Measurements from ENCODE around the gene HDLBP.

DNA sequence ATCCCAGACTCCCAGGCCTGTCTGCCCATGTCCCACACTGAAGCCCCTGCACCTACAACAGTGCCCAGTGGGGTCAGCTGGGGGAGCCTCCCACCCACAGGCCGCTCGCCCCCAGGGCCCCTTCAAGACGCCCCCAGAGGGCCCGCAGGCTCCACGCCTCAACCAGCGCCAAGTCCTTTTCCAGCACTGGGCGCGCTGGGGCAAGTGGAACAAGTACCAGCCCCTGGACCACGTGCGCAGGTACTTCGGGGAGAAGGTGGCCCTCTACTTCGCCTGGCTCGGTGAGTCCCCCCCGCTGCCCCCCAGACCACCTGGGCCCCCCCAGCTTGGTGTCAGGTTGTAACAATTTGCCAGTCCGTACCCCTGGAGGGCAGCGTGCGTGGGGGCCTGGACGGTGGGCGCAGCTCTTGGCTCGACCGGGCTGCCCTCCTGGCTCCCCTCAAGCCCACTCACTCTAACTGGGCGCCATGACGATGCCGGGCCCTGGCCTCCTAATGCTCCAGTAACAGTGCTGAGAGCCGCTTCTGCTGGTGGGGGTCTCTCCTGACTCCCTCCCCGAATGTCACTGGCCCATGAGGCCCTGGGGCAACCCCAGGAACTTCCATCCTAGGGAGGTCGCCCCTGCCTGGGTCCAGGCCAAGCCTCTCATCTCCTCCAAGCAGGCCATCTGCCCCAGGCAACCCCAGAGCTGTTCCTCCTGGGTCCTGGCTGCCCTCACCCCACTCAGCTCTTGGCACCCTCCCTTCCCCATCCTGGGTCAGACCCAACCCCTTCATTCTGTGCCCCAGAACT lies 112.1 kb downstream of the HDLBP start:
- TF ChIP-seq EZH2 (IDR thresholded peaks at IDR 0.05; ENCODE audit: insufficient read depth, poor library complexity, severe bottlenecking) (no peak), EZH2phosphoT487 (IDR thresholded peaks at IDR 0.05; ENCODE audit: insufficient read depth, low read depth) (no peak)
